B cell (primary cell): ENCODE results near the gene TMEM120B.

Experiments used
- EZH2 ChIP-seq: IDR thresholded peaks from 2 replicates; pipeline ENCODE4 v1.6.1; 2012; ENCODE audit warnings: borderline replicate concordance, low read depth, mild to moderate bottlenecking, moderate library complexity, low read length; ENCODE audit not compliant: insufficient read depth, poor library complexity, severe bottlenecking
- TF ChIP-seq, protein P1 (sequence below): fragments of 200-600 bp; IDR thresholded peaks from one replicate; pipeline ENCODE4 v1.8.0; 2022; ENCODE audit warnings: antibody characterized with exemption, mild to moderate bottlenecking

- TF ChIP-seq, protein P1, sequence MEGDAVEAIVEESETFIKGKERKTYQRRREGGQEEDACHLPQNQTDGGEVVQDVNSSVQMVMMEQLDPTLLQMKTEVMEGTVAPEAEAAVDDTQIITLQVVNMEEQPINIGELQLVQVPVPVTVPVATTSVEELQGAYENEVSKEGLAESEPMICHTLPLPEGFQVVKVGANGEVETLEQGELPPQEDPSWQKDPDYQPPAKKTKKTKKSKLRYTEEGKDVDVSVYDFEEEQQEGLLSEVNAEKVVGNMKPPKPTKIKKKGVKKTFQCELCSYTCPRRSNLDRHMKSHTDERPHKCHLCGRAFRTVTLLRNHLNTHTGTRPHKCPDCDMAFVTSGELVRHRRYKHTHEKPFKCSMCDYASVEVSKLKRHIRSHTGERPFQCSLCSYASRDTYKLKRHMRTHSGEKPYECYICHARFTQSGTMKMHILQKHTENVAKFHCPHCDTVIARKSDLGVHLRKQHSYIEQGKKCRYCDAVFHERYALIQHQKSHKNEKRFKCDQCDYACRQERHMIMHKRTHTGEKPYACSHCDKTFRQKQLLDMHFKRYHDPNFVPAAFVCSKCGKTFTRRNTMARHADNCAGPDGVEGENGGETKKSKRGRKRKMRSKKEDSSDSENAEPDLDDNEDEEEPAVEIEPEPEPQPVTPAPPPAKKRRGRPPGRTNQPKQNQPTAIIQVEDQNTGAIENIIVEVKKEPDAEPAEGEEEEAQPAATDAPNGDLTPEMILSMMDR, result no peak
- no peak for TF ChIP-seq EZH2
These were observed 28.3 kb downstream of the TMEM120B start for GRCh38 chr12:121740847-121741246.
